Ascending aorta (tissue), 2 donors: ENCODE results near the gene RASGEF1B. TPM values are rescaled to one million over a fixed set of nuclear protein-coding genes. Genes with fewer than 3 reads are reported as not detected.
"Not testable (repeated sequence)": the region's sequence is repeated elsewhere in the genome, so short reads cannot be mapped to it uniquely, and the experiment has no call there.

Source experiments
- DNase-seq, 2 donors: peaks; one replicate each; pipeline ENCODE4 v3.0.0-alpha.2; 2019; ENCODE audit warnings: low spot score in 2 of 2
- H3K27ac ChIP-seq, 2 donors: fragments of 200-600 bp; sonication (generic); one replicate each; pipeline ENCODE4 v1.5.1; 2016 to 2017; ENCODE audit warnings: mild to moderate bottlenecking in 1 of 2
- H3K27me3 ChIP-seq: fragments of 200-600 bp; sonication (generic); one replicate; pipeline ENCODE4 v1.5.1; 2017
- H3K36me3 ChIP-seq, 2 donors: fragments of 200-600 bp; sonication (generic); one replicate each; pipeline ENCODE4 v1.5.1; 2016
- H3K4me1 ChIP-seq, 2 donors: fragments of 200-600 bp; sonication (generic); one replicate each; pipeline ENCODE4 v1.5.1; 2016 to 2017; ENCODE audit warnings: mild to moderate bottlenecking in 1 of 2
- H3K4me3 ChIP-seq, 2 donors: fragments of 200-600 bp; sonication (generic); one replicate each; pipeline ENCODE4 v1.5.1; 2016 to 2017; ENCODE audit warnings: mild to moderate bottlenecking in 1 of 2
- H3K9me3 ChIP-seq, 2 donors: fragments of 200-600 bp; sonication (generic); one replicate each; pipeline ENCODE4 v1.5.1; 2016
- intact Hi-C: fragments of 100-400 bp; cut with DNase I; formaldehyde crosslinking; loops from one replicate; pipeline ENCODE4 v1.15.1; 2023
- total RNA-seq: library from RNA; depleted of rRNA; stranded (reverse); fragments of >200 nt; gene quantifications from one replicate; pipeline ENCODE4 v1.1.0, GENCODE V29; 2016
- TF ChIP-seq, protein P1 (sequence below), 3 experiments: fragments of 200-600 bp in 2 of 3; fragments of 450-650 bp in 1 of 3; sonication (generic) in 2 of 3; IDR thresholded peaks; one replicate each; pipeline ENCODE4 v1.5.1; 2016 to 2019; ENCODE audit warnings: antibody characterized with exemption in 3 of 3, mild to moderate bottlenecking in 1 of 3, moderate library complexity in 1 of 3

The RASGEF1B gene
- total RNA-seq, 1 donor from 2014 or later, result 8.4 TPM

DNA sequence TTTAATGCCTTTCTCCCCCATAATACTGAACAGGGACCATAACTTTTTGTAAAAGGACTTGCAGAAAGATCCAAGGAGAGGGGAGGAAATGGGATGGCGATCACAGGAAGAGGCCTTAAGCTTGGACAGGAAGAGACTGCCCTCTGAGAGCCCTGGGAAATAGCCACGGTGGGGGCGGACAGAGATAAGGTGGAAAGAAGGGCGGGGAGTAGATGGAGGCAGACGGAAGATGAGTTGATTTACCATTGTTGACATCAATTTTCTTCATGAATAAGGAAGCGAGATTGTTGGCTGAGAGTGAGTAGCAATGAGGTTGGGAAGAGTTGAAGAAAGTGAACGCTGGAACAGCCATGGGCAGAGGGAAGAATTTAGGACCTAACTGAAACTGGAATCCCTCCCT lies 63.4 kb downstream of the RASGEF1B start:
- Histone ChIP-seq H3K27ac (no peak overlapping the region), H3K36me3 (no peaks in the 10 kb centered on the region), H3K4me3 (no peak overlapping the region), H3K9me3 (no peaks in the 10 kb centered on the region), H3K27me3 (no peaks in the 10 kb centered on the region), H3K4me1 (peaks cover 0 to 3% of the 10 kb centered on the region in 2 donors)
- intact Hi-C loops, result no loop called here
- TF ChIP-seq, protein P1, sequence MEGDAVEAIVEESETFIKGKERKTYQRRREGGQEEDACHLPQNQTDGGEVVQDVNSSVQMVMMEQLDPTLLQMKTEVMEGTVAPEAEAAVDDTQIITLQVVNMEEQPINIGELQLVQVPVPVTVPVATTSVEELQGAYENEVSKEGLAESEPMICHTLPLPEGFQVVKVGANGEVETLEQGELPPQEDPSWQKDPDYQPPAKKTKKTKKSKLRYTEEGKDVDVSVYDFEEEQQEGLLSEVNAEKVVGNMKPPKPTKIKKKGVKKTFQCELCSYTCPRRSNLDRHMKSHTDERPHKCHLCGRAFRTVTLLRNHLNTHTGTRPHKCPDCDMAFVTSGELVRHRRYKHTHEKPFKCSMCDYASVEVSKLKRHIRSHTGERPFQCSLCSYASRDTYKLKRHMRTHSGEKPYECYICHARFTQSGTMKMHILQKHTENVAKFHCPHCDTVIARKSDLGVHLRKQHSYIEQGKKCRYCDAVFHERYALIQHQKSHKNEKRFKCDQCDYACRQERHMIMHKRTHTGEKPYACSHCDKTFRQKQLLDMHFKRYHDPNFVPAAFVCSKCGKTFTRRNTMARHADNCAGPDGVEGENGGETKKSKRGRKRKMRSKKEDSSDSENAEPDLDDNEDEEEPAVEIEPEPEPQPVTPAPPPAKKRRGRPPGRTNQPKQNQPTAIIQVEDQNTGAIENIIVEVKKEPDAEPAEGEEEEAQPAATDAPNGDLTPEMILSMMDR (IDR thresholded peaks at IDR 0.05), result no peak
- no peak for DNase-seq

DNA sequence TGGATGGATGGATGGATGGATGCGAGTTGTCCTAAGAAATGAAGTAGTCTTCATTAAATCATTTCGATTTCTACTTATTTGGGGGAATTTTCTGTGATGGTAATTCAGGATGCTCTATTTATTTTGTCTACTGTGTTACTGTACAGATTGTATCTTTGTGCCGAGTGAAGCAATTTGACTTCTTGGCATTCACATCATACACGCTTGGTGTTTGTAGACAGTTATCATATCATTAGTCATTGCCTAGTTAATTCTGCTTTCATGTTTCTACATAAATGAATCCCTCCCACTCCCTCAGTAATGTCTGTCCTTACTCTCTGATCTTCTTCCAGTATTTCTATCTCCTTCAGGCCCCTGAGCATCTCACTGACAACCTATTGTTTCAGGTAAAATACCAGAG lies 64.0 kb downstream of the RASGEF1B start:
- Histone ChIP-seq H3K4me3 (no peak overlapping the region), H3K36me3 (no peaks in the 10 kb centered on the region), H3K9me3 (no peaks in the 10 kb centered on the region), H3K4me1 (peaks cover 0 to 3% of the 10 kb centered on the region in 2 donors), H3K27ac (no peak overlapping the region), H3K27me3 (no peaks in the 10 kb centered on the region)
- intact Hi-C loops, result no loop called here
- TF ChIP-seq, protein P1 (IDR thresholded peaks at IDR 0.05), result no peak
- DNase-seq, result no peak

DNA sequence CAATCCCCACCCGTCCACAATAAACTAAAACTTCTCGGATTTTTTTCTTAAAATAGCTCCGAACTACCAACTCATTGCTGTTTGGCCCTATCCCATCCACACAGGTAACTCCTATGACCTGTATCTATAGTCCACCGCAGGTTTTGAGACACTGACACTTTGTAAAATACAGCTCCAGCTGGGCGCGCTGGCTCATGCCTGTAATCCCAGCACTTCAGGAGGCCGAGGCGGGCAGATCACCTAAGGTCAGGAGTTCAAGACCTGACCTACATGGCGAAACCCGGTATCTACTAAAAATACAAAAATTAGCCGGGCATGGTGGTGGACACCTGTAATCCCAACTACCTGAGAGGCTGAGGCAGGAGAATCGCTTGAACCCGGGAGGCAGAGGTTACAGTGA lies 65.2 kb downstream of the RASGEF1B start:
- H3K4me1 ChIP-seq, H3K27me3 ChIP-seq, H3K4me3 ChIP-seq, H3K36me3 ChIP-seq, intact Hi-C loops, DNase-seq, H3K27ac ChIP-seq, H3K9me3 ChIP-seq: not testable (repeated sequence)

DNA sequence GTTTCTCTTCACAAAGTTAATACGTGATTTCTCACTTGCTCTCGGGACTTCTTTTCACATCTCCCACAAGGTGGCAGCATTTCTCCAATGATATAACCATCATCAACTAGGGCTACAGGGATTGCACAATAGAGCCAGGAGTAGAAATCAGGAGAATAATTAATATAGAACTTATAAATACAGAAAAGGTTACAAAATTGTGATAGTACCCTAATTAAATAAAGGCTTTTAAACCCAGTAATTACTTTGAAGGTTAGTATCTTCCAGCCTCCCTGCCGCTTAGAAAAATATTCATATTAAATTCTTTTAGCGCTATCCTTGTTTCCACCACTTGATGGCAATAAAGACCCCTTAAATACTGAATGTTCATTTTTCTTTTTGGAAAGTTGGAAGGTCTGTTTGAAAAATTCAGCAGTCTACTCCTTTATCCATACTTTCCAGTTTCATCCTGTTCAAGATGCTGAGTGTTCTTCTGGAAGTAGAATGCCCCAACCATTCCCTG lies 65.8 kb downstream of the RASGEF1B start:
- H3K27me3 ChIP-seq, result no peaks in the 10 kb centered on the region
- no peaks in the 10 kb centered on the region for H3K9me3 ChIP-seq
- TF ChIP-seq, protein P1 (IDR thresholded peaks at IDR 0.05), result peak; percentile 55 to 76 (median 73)
- H3K4me3 ChIP-seq, result peak overlapping the region; percentile 4 to 35
- H3K27ac ChIP-seq, result no peak overlapping the region
- no peak for DNase-seq
- peaks cover 0 to 3% of the 10 kb centered on the region in 2 donors for H3K4me1 ChIP-seq
- intact Hi-C loops, result loop anchor here (2.0 kb wide), 1 partner anchor 439 kb away; no protein-coding TSS in a partner anchor
- no peaks in the 10 kb centered on the region for H3K36me3 ChIP-seq

DNA sequence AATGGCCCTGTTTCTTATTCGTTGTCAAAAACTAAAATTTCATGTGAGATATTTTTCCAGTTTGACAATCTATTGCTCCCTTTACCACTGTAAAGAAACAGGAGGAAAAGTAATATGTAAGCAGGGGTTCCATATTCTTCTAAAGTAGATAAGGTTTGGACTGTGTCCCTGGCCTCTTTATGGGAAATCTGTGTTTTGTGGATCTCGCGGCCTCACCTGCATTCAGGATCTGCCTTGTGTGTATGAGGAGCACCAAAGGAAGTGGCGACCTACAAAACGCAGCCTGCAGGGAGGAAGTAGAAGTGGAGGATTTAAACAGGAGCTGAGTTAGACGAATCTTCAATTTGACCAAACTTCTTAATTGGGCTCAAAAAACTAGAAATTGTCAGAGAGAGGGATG lies 67.0 kb downstream of the RASGEF1B start:
- Histone ChIP-seq H3K4me1 (peaks cover 0 to 3% of the 10 kb centered on the region in 2 donors), H3K27me3 (no peaks in the 10 kb centered on the region), H3K9me3 (no peaks in the 10 kb centered on the region), H3K4me3 (no peak overlapping the region), H3K36me3 (no peaks in the 10 kb centered on the region), H3K27ac (no peak overlapping the region)
- intact Hi-C loops, result loop anchor here (1.0 to 2.0 kb wide), 2 partner anchors 440 to 864 kb away; no protein-coding TSS in a partner anchor
- DNase-seq, result no peak
- TF ChIP-seq, protein P1 (IDR thresholded peaks at IDR 0.05), result no peak

DNA sequence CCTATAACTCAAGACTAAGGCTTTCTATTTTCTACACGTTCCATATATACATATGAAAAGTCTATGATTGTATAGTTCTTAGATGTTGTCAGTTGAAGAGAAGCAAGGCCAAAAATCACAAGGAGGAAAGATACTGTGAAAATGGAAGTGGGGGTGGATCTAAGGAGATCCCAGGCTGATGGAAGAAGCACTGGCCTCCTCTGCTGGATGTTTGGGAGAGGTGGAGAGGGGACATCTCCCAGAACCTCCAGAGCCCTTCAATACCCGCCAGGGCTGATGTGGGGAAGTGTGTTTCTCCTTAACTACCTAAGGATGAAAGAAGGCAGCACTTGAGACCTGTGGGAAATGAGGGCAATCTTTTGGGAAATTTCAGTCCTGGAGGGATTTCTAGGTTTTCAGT lies 67.4 kb downstream of the RASGEF1B start:
- peaks cover 0 to 3% of the 10 kb centered on the region in 2 donors for H3K4me1 ChIP-seq
- TF ChIP-seq, protein P1 (IDR thresholded peaks at IDR 0.05), result no peak
- H3K27me3 ChIP-seq, result no peaks in the 10 kb centered on the region
- DNase-seq, result no peak
- H3K27ac ChIP-seq, result no peak overlapping the region
- intact Hi-C loops, result loop anchor here (1.0 to 2.0 kb wide), 2 partner anchors 441 to 864 kb away; no protein-coding TSS in a partner anchor
- H3K36me3 ChIP-seq, result no peaks in the 10 kb centered on the region
- H3K4me3 ChIP-seq, result no peak overlapping the region
- H3K9me3 ChIP-seq, result no peaks in the 10 kb centered on the region
